B cell (primary cell): Measurements from ENCODE around the gene PRKCA. TPM values are rescaled to one million over a fixed set of nuclear protein-coding genes. Genes with fewer than 3 reads are reported as not detected.

Source experiments
- ATAC-seq: fragments of 200-7000 bp; cut with Tn5 transposase; one replicate; pipeline ENCODE4 v1.10.0; 2021; ENCODE audit warnings: low read depth, mild to moderate bottlenecking, moderate number of reproducible peaks, moderate library complexity
- CTCF ChIA-PET: fragments of 350-600 bp; sonication (Branson Sonifier 250); formaldehyde crosslinking; loops from one replicate; lab custom pipeline; 2021; ENCODE audit warnings: antibody characterized with exemption, inconsistent platforms; lab: Charles Lee
- POLR2A ChIA-PET: fragments of 350-600 bp; sonication (Branson Sonifier 250); formaldehyde crosslinking; loops from one replicate; lab custom pipeline; 2021; ENCODE audit warnings: antibody characterized with exemption; lab: Charles Lee
- DNase-seq: peaks from one replicate; pipeline ENCODE4 v3.0.0; 2013
- H2AFZ ChIP-seq: 2 replicates; pipeline ENCODE4 v1.6.1; 2012; ENCODE audit warnings: mild to moderate bottlenecking, low read depth, low read length; ENCODE audit not compliant: insufficient read depth, poor library complexity, severe bottlenecking
- H3K27ac ChIP-seq, 2 donors: 1 replicate in 1 of 2; 2 replicates in 1 of 2; pipeline ENCODE4 v1.5.1; 2012 to 2013; ENCODE audit warnings: low read length in 2 of 2, mild to moderate bottlenecking in 2 of 2, moderate library complexity in 1 of 2
- H3K27me3 ChIP-seq, 4 experiments: fragments of 200-600 bp in 1 of 4; sonication (generic) in 1 of 4; replicated peaks in 1 of 4; 1 replicate in 2 of 4; 2 replicates in 2 of 4; pipeline versions ENCODE4 v1.6.1 to v1.7.0; 2013 to 2016; ENCODE audit warnings: low read length in 3 of 4, mild to moderate bottlenecking in 2 of 4, mixed read lengths in 1 of 4, moderate library complexity in 1 of 4; ENCODE audit not compliant: insufficient read depth in 4 of 4, control insufficient read depth in 3 of 4; ENCODE audit errors: control extremely low read depth in 1 of 4
- H3K36me3 ChIP-seq, 2 experiments: replicated peaks in 1 of 2; 1 replicate in 1 of 2; 2 replicates in 1 of 2; pipeline versions ENCODE4 v1.6.1 to v1.7.1; 2013; ENCODE audit warnings: low read length in 1 of 2; ENCODE audit not compliant: insufficient read depth in 2 of 2, control insufficient read depth in 1 of 2; ENCODE audit errors: control extremely low read depth in 1 of 2, extremely low read depth in 1 of 2
- H3K4me1 ChIP-seq, 2 donors: fragments of 200-600 bp in 1 of 2; sonication (generic) in 1 of 2; 1 replicate in 1 of 2; 2 replicates in 1 of 2; pipeline versions ENCODE4 v1.5.1 to v1.6.1; 2013 to 2017; ENCODE audit warnings: low read length in 2 of 2; ENCODE audit not compliant: control insufficient read depth in 2 of 2, insufficient read depth in 2 of 2
- H3K4me2 ChIP-seq: replicated peaks from 2 replicates; pipeline ENCODE3; 2012; ENCODE audit warnings: mild to moderate bottlenecking, low read depth, low read length; ENCODE audit not compliant: poor library complexity, severe bottlenecking
- H3K4me3 ChIP-seq, 5 experiments: fragments of 200-600 bp in 1 of 5; sonication (generic) in 1 of 5; 1 replicate in 3 of 5; 2 replicates in 2 of 5; pipeline versions ENCODE4 v1.5.1 to v1.7.0; 2011 to 2016; ENCODE audit warnings: low read length in 4 of 5, mild to moderate bottlenecking in 4 of 5, low read depth in 2 of 5, control low read depth in 1 of 5, moderate library complexity in 1 of 5; ENCODE audit not compliant: insufficient read depth in 1 of 5; ENCODE audit errors: control extremely low read depth in 1 of 5, extremely low read depth in 1 of 5
- H3K79me2 ChIP-seq: fragments of 200-600 bp; sonication (generic); one replicate; pipeline ENCODE4 v1.6.0; 2016; ENCODE audit warnings: low read length; ENCODE audit not compliant: control insufficient read depth, insufficient read depth
- H3K9ac ChIP-seq: fragments of 200-600 bp; sonication (generic); 2 replicates; pipeline ENCODE4 v1.6.1; 2017; ENCODE audit warnings: mild to moderate bottlenecking, low read length, moderate library complexity
- H3K9me3 ChIP-seq, 3 donors: one replicate each; pipeline versions ENCODE4 v1.6.1 to v1.7.1; 2013; ENCODE audit warnings: low read length in 2 of 3; ENCODE audit not compliant: control insufficient read depth in 2 of 3, insufficient read depth in 1 of 3; ENCODE audit errors: control extremely low read depth in 1 of 3
- H4K20me1 ChIP-seq: 2 replicates; pipeline ENCODE4 v1.6.0; 2012; ENCODE audit warnings: mild to moderate bottlenecking, low read length; ENCODE audit not compliant: insufficient read depth, control insufficient read depth, poor library complexity, severe bottlenecking
- H3K27ac Mint-ChIP-seq: one replicate; pipeline ENCODE4 v1.8.0; 2021; ENCODE audit warnings: mixed read lengths
- H3K27me3 Mint-ChIP-seq: one replicate; pipeline ENCODE4 v1.8.0; 2021; ENCODE audit warnings: mixed read lengths
- H3K4me1 Mint-ChIP-seq: one replicate; pipeline ENCODE4 v1.8.0; 2021; ENCODE audit warnings: mixed read lengths
- H3K4me3 Mint-ChIP-seq: one replicate; pipeline ENCODE4 v1.8.0; 2021; ENCODE audit warnings: mixed read lengths
- H3K9me3 Mint-ChIP-seq: one replicate; pipeline ENCODE4 v1.8.0; 2022; ENCODE audit warnings: mixed read lengths; ENCODE audit not compliant: insufficient read depth
- EZH2 ChIP-seq: IDR thresholded peaks from 2 replicates; pipeline ENCODE4 v1.6.1; 2012; ENCODE audit warnings: borderline replicate concordance, low read depth, mild to moderate bottlenecking, moderate library complexity, low read length; ENCODE audit not compliant: insufficient read depth, poor library complexity, severe bottlenecking
- WGBS: methylation state at CpG from one replicate; pipeline ENCODE4 v1.1.5; 2013; ENCODE audit warnings: missing lambda C conversion rate; ENCODE audit not compliant: insufficient coverage; 5-methylcytosine and 5-hydroxymethylcytosine counted together
- intact Hi-C: fragments of 100-400 bp; cut with micrococcal nuclease; formaldehyde crosslinking; loops from one replicate; pipeline ENCODE4 v1.10.0; 2022
- polyA plus RNA-seq: library from polyadenylated mRNA; depleted of rRNA; stranded (reverse); fragments of >200 nt; gene quantifications from 2 replicates; pipeline ENCODE4 v1.2.3, GENCODE V29; 2012
- total RNA-seq, 2 donors: library from RNA; stranded (reverse); fragments of 120-200 nt in 1 of 2; gene quantifications; 1 replicate in 1 of 2; 2 replicates in 1 of 2; pipeline versions ENCODE4 v1.2.3 to v1.2.4, GENCODE V29; 2013 to 2022
- TF ChIP-seq, protein P1 (sequence below): fragments of 200-600 bp; IDR thresholded peaks from one replicate; pipeline ENCODE4 v1.8.0; 2022; ENCODE audit warnings: antibody characterized with exemption, mild to moderate bottlenecking

The PRKCA gene
- total and polyA plus RNA-seq, 2 donors (not counting 1 experiment from before 2014, with no cell fraction given), result 0.33 to 7.7 TPM

- Histone ChIP-seq H3K9me3 (peaks cover 1 to 12% (median 9%) of the 10 kb centered on the region in 3 donors), H3K4me2 (no peak overlapping the region), H3K4me1 (no peaks in the 10 kb centered on the region), H3K27ac (no peak overlapping the region), H3K9ac (no peak overlapping the region), H4K20me1 (no peaks in the 10 kb centered on the region), H2AFZ (no peak overlapping the region), H3K79me2 (no peaks in the 10 kb centered on the region), H3K27me3 (peaks cover 0 to 3% (median 0%) of the 10 kb centered on the region in 4 experiments), H3K36me3 (no peaks in the 10 kb centered on the region), H3K4me3 (no peak overlapping the region)
- 95% methylated on average over 2 of the region's 5 CpGs for WGBS
- no peak for DNase-seq
- H3K4me3 Mint-ChIP-seq, result no peak overlapping the region
- intact Hi-C loops, result no loop called here
- TF ChIP-seq, protein P1, sequence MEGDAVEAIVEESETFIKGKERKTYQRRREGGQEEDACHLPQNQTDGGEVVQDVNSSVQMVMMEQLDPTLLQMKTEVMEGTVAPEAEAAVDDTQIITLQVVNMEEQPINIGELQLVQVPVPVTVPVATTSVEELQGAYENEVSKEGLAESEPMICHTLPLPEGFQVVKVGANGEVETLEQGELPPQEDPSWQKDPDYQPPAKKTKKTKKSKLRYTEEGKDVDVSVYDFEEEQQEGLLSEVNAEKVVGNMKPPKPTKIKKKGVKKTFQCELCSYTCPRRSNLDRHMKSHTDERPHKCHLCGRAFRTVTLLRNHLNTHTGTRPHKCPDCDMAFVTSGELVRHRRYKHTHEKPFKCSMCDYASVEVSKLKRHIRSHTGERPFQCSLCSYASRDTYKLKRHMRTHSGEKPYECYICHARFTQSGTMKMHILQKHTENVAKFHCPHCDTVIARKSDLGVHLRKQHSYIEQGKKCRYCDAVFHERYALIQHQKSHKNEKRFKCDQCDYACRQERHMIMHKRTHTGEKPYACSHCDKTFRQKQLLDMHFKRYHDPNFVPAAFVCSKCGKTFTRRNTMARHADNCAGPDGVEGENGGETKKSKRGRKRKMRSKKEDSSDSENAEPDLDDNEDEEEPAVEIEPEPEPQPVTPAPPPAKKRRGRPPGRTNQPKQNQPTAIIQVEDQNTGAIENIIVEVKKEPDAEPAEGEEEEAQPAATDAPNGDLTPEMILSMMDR, result no peak
- no peak for TF ChIP-seq EZH2
- H3K27ac Mint-ChIP-seq, result no peak overlapping the region
- H3K4me1 Mint-ChIP-seq, result peaks cover 3% of the 10 kb centered on the region
- H3K9me3 Mint-ChIP-seq, result peaks cover 8% of the 10 kb centered on the region
- H3K27me3 Mint-ChIP-seq, result no peaks in the 10 kb centered on the region
- ChIA-PET POLR2A (no interaction called here), CTCF (no interaction called here)
- no peak for ATAC-seq
These were observed 392.7 kb downstream of the PRKCA start for GRCh38 chr17:66695098-66695497.

DNA sequence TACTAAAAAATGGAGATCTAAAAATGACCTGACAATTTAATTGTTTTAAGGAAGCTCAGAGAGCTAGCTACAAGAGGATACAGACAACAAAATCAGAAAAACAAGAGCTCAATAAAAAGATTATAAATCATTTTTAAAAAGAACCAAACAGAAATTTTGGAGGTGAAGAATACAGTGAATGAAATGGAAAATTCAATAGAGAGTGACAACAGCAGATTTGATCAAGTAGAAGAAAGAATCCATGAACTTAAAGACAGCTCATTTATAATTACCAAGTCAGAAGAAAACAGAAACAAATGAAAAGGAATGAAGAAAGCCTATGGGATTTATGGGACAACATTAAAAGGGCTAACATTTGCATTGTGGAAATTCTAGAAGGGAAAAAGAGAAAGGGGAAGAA lies 395.9 kb downstream of the PRKCA start:
- Histone ChIP-seq H2AFZ (no peak overlapping the region), H3K9ac (no peak overlapping the region), H3K27me3 (peaks cover 0 to 3% (median 0%) of the 10 kb centered on the region in 4 experiments), H3K4me2 (no peak overlapping the region), H3K9me3 (peaks cover 1 to 12% (median 9%) of the 10 kb centered on the region in 3 donors), H3K4me3 (no peak overlapping the region), H3K4me1 (no peaks in the 10 kb centered on the region), H3K27ac (no peak overlapping the region), H3K36me3 (no peaks in the 10 kb centered on the region), H4K20me1 (no peaks in the 10 kb centered on the region), H3K79me2 (no peaks in the 10 kb centered on the region)
- Mint-ChIP-seq H3K27me3 (no peaks in the 10 kb centered on the region), H3K9me3 (peaks cover 8% of the 10 kb centered on the region), H3K4me1 (no peaks in the 10 kb centered on the region), H3K4me3 (no peak overlapping the region), H3K27ac (no peak overlapping the region)
- CTCF ChIA-PET, result no interaction called here
- ATAC-seq, result no peak
- intact Hi-C loops, result no loop called here
- DNase-seq, result no peak
- TF ChIP-seq EZH2, result no peak
- POLR2A ChIA-PET, result no interaction called here
